ENCODE measurements around the gene RASA3. TPM values are rescaled to one million over a fixed set of nuclear protein-coding genes. Genes with fewer than 3 reads are reported as not detected.

RASA3 gene
- total RNA-seq, 2 donors from 2014 or later, result 6.3 to 12.0 TPM

DNA sequence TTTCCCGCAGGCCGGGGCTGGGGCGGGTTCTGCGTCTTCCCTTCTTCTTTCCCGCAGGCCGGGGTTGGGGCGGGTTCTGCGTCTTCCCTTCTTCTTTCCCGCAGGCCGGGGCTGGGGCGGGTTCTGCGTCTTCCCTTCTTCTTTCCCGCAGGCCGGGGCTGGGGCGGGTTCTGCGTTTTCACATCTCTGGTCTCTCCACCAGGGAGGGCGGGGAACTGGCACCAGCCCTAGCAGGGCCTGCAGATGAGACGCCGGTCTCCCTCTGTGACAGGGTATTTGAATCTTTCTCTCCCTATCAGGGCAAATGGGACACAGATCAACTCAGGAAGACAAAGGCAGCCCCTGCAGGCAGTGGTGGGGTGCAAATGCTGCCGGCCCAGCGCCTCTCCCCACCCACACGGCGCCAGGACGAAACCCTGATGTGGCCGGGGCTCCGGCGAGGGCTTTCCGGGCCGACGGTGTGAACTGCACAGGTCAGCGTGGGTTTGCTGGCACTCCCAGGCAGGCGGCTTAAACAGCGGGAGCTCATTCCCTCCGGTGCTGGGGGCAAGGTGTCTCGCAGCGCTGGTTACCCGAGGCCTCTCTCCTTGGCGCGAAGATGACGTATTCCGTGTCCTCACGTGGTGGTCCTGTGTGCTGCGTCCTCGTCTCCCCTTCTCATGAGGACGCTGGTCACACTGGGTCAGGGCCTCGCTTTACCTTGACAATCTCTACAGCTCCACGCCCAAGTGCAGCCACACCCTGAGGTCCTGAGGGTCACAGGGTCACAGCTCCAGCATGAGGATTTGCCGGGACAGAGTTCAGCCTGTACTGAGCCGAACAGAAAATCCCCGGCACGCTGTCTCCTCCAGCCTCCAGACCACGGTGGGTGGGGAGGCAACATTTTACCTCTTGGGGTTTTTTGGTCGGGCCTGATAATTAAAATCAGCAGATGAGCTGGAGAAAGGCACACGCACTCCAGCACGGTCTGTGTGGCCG lies 157.8 kb downstream of the RASA3 start:
- Histone ChIP-seq H3K27me3 (ENCODE audit: control insufficient read depth, insufficient read depth, low read length, poor library complexity, severe bottlenecking) (no peaks in the 10 kb centered on the region), H3K9ac (ENCODE audit: extremely low read depth, low read length, poor library complexity, severe bottlenecking) (no peak overlapping the region), H3K36me3 (ENCODE audit: control insufficient read depth, insufficient read depth, low read length) (no peaks in the 10 kb centered on the region), H3K4me3 (ENCODE audit: low read length) (no peak overlapping the region), H3K27ac (ENCODE audit: low read depth, low read length) (no peak overlapping the region), H3K9me3 (ENCODE audit: control insufficient read depth, low read length) (no peaks in the 10 kb centered on the region), H3K4me1 (ENCODE audit: control insufficient read depth, insufficient read depth, low read length) (peaks cover 3% of the 10 kb centered on the region)
- TF ChIP-seq, protein P1, sequence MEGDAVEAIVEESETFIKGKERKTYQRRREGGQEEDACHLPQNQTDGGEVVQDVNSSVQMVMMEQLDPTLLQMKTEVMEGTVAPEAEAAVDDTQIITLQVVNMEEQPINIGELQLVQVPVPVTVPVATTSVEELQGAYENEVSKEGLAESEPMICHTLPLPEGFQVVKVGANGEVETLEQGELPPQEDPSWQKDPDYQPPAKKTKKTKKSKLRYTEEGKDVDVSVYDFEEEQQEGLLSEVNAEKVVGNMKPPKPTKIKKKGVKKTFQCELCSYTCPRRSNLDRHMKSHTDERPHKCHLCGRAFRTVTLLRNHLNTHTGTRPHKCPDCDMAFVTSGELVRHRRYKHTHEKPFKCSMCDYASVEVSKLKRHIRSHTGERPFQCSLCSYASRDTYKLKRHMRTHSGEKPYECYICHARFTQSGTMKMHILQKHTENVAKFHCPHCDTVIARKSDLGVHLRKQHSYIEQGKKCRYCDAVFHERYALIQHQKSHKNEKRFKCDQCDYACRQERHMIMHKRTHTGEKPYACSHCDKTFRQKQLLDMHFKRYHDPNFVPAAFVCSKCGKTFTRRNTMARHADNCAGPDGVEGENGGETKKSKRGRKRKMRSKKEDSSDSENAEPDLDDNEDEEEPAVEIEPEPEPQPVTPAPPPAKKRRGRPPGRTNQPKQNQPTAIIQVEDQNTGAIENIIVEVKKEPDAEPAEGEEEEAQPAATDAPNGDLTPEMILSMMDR (conservative IDR thresholded peaks at IDR 0.05), result no peak
- H3K27me3 Mint-ChIP-seq (ENCODE audit: insufficient read depth), result no peaks in the 10 kb centered on the region
- H3K36me3 Mint-ChIP-seq (ENCODE audit: low read depth), result peaks cover 11% of the 10 kb centered on the region
- H3K9me3 Mint-ChIP-seq, result no peaks in the 10 kb centered on the region
- no peak overlapping the region for H3K27ac Mint-ChIP-seq
- DNase-seq, result no peak
- 94 to 95% methylated on average over 29 to 49 of the region's 56 CpGs for WGBS, 2 experiments (ENCODE audit: insufficient coverage in 1 of 2, insufficient read length in 1 of 2)
- peaks cover 5% of the 10 kb centered on the region for H3K4me1 Mint-ChIP-seq
- no peak overlapping the region for H3K4me3 Mint-ChIP-seq

DNA sequence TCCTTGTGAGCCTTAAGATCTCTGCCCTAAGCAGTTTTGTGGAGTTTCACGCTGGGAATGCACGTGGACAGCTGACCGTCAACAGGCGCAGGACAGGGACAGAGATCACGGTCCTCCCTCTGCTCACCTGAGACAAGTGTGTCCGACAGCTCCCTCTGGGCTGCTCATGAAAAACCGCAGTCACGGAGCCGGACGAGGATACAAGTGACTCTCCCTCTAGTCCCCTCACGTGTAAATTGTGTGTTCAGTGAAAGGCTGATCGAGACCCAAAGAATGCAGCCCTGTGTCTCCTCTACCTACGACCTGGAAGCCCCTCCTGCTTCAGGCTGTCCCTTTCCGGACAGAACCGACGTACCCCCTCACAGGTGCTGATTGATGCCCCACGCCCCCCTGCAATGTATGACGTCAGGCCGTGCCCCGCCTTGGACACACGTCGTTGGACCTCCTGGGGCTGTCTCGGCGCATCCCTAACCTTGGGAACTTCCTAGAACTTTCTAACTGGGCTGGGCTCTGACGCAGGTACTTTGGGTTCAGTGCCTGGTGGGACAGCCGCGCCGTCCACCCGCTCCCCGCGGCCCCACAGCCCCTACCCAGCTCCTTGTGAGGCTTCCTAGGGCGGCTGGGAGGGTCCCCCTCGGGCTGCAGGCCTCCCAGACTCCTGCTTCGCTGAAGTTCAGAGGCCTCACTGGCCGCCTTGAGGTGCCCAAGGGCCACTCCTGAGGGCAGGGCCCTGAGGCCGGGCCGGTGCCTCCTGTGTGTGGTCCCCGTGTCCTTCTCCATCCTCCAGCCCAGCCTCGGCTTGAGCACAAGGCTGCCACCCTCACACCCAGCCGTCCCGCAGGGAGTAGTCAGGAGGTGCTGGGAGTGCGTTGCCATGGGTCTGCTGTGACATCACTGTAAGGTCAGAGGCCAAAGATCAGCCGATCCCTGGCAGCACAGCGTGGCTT lies 158.9 kb downstream of the RASA3 start, which contains the start of gene C13orf46:
Gene C13orf46 (minus strand): TSS at position 859 of the 947 bp plus-strand sequence. CDS start 79 bp downstream, at position 780.
- WGBS, 2 experiments (ENCODE audit: insufficient coverage in 1 of 2, insufficient read length in 1 of 2), result 92 to 93% methylated on average over 30 to 44 of the region's 44 CpGs
- Histone ChIP-seq H3K9me3 (ENCODE audit: control insufficient read depth, low read length) (no peaks in the 10 kb centered on the region), H3K36me3 (ENCODE audit: control insufficient read depth, insufficient read depth, low read length) (no peaks in the 10 kb centered on the region), H3K27me3 (ENCODE audit: control insufficient read depth, insufficient read depth, low read length, poor library complexity, severe bottlenecking) (no peaks in the 10 kb centered on the region), H3K4me1 (ENCODE audit: control insufficient read depth, insufficient read depth, low read length) (peaks cover 3% of the 10 kb centered on the region), H3K4me3 (ENCODE audit: low read length) (no peak within 1 kb of the TSS), H3K27ac (ENCODE audit: low read depth, low read length) (no peak within 1 kb of the TSS), H3K9ac (ENCODE audit: extremely low read depth, low read length, poor library complexity, severe bottlenecking) (no peak within 1 kb of the TSS)
- Mint-ChIP-seq H3K27ac (no peak within 1 kb of the TSS), H3K36me3 (ENCODE audit: low read depth) (peaks cover 5% of the 10 kb centered on the region), H3K27me3 (ENCODE audit: insufficient read depth) (no peaks in the 10 kb centered on the region), H3K4me3 (no peak within 1 kb of the TSS), H3K9me3 (no peaks in the 10 kb centered on the region), H3K4me1 (peaks cover 5% of the 10 kb centered on the region)
- TF ChIP-seq, protein P1 (conservative IDR thresholded peaks at IDR 0.05), result no peak
- DNase-seq, result no peak
